Measurements from ENCODE around the gene GLIS1. TPM values are rescaled to one million over a fixed set of nuclear protein-coding genes. Genes with fewer than 3 reads are reported as not detected.

Gene GLIS1
- total and polyA plus RNA-seq, 2 experiments from 2014 or later = 0.26 to 0.31 TPM

DNA sequence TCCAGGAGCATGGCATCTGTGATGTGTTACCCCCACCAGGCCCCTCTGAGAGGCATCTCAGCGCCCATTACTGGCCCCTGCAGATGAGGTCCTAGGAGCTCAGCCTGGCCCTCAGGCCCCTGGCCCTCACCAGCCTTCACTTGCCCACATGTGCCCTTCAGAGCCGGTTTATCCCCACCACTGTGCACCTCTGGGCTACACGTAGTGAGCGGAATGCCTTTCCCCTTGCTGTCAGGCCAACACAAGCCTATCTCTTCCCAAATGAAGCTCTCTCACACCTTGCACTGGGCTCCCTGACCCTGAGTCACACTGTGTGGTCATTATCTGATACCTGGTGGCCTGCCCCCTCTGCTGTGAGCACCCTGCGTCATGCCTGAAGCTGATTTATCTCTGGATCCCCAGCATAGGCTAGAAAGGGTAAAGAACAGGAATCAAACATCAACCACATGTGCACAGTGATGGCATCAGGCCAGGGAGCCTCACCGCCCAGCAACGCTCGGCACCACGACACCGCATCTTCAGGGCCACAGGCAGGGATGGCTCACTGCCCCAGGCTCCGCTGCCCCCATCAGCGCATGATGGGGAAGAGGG, 49.1 kb downstream of the GLIS1 start:
- Mint-ChIP-seq H3K4me3 (no peak overlapping the region), H3K4me1 (peaks cover 30% of the 10 kb centered on the region), H3K27me3 (ENCODE audit: insufficient read depth, low read depth, poor library complexity) (peaks cover 16% of the 10 kb centered on the region), H3K27ac (no peak overlapping the region), H3K9me3 (no peaks in the 10 kb centered on the region; the same call in 2 of the 3 replicates), H3K36me3 (ENCODE audit: low read depth) (no peaks in the 10 kb centered on the region)
- no peaks in the 10 kb centered on the region for H3K9me2 ChIP-seq (ENCODE audit: insufficient read depth)
- TF ChIP-seq ZNF114 (CRISPR knock-in tag; IDR thresholded peaks at IDR 0.05) (no peak), EZH2phosphoT487 (IDR thresholded peaks at IDR 0.05; ENCODE audit: unreplicated experiment) (no peak), JUNB (IDR thresholded peaks at IDR 0.05; ENCODE audit: unreplicated experiment) (no peak), ZNF462 (CRISPR knock-in tag; IDR thresholded peaks at IDR 0.05) (no peak), NANOG (IDR thresholded peaks at IDR 0.05; ENCODE audit: borderline replicate concordance) (no peak), STAT1 (IDR thresholded peaks at IDR 0.05; ENCODE audit: unreplicated experiment) (no peak), ETS1 (IDR thresholded peaks at IDR 0.05) (no peak), CREB1 (CRISPR knock-in tag; IDR thresholded peaks at IDR 0.05; ENCODE audit: low read depth) (no peak), POLR2AphosphoS5 (IDR thresholded peaks at IDR 0.05; ENCODE audit: low read depth) (no peak), ZNF331 (CRISPR knock-in tag; IDR thresholded peaks at IDR 0.05; ENCODE audit: low read depth) (no peak), EZH2 (IDR thresholded peaks at IDR 0.05; ENCODE audit: low read depth, unreplicated experiment) (no peak)
- TF ChIP-seq, protein P1, sequence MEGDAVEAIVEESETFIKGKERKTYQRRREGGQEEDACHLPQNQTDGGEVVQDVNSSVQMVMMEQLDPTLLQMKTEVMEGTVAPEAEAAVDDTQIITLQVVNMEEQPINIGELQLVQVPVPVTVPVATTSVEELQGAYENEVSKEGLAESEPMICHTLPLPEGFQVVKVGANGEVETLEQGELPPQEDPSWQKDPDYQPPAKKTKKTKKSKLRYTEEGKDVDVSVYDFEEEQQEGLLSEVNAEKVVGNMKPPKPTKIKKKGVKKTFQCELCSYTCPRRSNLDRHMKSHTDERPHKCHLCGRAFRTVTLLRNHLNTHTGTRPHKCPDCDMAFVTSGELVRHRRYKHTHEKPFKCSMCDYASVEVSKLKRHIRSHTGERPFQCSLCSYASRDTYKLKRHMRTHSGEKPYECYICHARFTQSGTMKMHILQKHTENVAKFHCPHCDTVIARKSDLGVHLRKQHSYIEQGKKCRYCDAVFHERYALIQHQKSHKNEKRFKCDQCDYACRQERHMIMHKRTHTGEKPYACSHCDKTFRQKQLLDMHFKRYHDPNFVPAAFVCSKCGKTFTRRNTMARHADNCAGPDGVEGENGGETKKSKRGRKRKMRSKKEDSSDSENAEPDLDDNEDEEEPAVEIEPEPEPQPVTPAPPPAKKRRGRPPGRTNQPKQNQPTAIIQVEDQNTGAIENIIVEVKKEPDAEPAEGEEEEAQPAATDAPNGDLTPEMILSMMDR (conservative IDR thresholded peaks at IDR 0.05; ENCODE audit: low read depth in 2 of 2) = no peak
- no peaks in the 10 kb centered on the region for H3K27me3 ChIP-seq (ENCODE audit: insufficient read depth)
- H3K79me2 ChIP-seq (replicated peaks; ENCODE audit: insufficient read depth) = no peaks in the 10 kb centered on the region
- no peaks in the 10 kb centered on the region for H3K36me3 ChIP-seq (ENCODE audit: insufficient read depth)
- no peak overlapping the region for H2AFZ ChIP-seq
- no peak overlapping the region for H3K4me2 ChIP-seq
- no peak for ATAC-seq
- H3K4me3 ChIP-seq = no peak overlapping the region
- H3K27ac ChIP-seq (ENCODE audit: low read depth) = no peak overlapping the region
- no peaks in the 10 kb centered on the region for H4K20me1 ChIP-seq (replicated peaks; ENCODE audit: insufficient read depth)
- peaks cover 10% of the 10 kb centered on the region; the same call in 1 of the 2 replicates for H3K4me1 ChIP-seq (ENCODE audit: insufficient read depth)
- DNase-seq (ENCODE audit: low spot score) = no peak
- H3F3A ChIP-seq (replicated peaks; ENCODE audit: low read depth) = no peaks in the 10 kb centered on the region

Data from GM23338 (cell line).